WTC11 (cell line): ENCODE results near the gene PLXDC2. TPM values are rescaled to one million over a fixed set of nuclear protein-coding genes. Genes with fewer than 3 reads are reported as not detected.

Source experiments
- ATAC-seq: fragments of 200-7000 bp; cut with Tn5 transposase; 2 replicates; pipeline ENCODE4 v1.10.0; 2021; ENCODE audit warnings: mild to moderate bottlenecking, moderate library complexity
- CTCF ChIA-PET: fragments of 300-600 bp; sonication (Branson Sonifier 250); formaldehyde crosslinking; loops from one replicate; lab custom pipeline; 2021; ENCODE audit warnings: antibody characterized with exemption; lab: Charles Lee
- POLR2A ChIA-PET: fragments of 350-600 bp; sonication (Branson Sonifier 250); formaldehyde crosslinking; loops from one replicate; lab custom pipeline; 2021; ENCODE audit warnings: antibody characterized with exemption; lab: Charles Lee
- DNase-seq: peaks from one replicate; pipeline ENCODE4 v3.0.0; 2021; ENCODE audit warnings: low spot score
- H3K27ac Mint-ChIP-seq: 2 replicates; pipeline ENCODE4 v1.8.0; 2021; ENCODE audit warnings: mixed read lengths
- H3K27me3 Mint-ChIP-seq: 2 replicates; pipeline ENCODE4 v1.8.0; 2021; ENCODE audit warnings: low read depth, mild to moderate bottlenecking, moderate library complexity, mixed read lengths
- H3K36me3 Mint-ChIP-seq: 2 replicates; pipeline ENCODE4 v1.8.0; 2021; ENCODE audit warnings: mixed read lengths
- H3K4me1 Mint-ChIP-seq: 2 replicates; pipeline ENCODE4 v1.8.0; 2022; ENCODE audit warnings: mixed read lengths
- H3K4me3 Mint-ChIP-seq: 2 replicates; pipeline ENCODE4 v1.8.0; 2021; ENCODE audit warnings: mild to moderate bottlenecking, moderate library complexity, mixed read lengths
- H3K9me3 Mint-ChIP-seq: 2 replicates; pipeline ENCODE4 v1.8.0; 2021; ENCODE audit warnings: mixed read lengths
- ATF2 ChIP-seq: sonication (generic); formaldehyde crosslinking; IDR thresholded peaks from 2 replicates; pipeline ENCODE4 v1.8.1; 2022; ENCODE audit warnings: low read depth, missing genetic modification reagents, borderline replicate concordance
- CBFB ChIP-seq: sonication (generic); formaldehyde crosslinking; IDR thresholded peaks from 2 replicates; pipeline ENCODE4 v1.8.1; 2022; ENCODE audit warnings: mild to moderate bottlenecking, low read depth, missing genetic modification reagents
- CREB1 ChIP-seq: sonication (generic); formaldehyde crosslinking; IDR thresholded peaks from 2 replicates; pipeline ENCODE4 v1.8.0; 2023; ENCODE audit warnings: mild to moderate bottlenecking, missing genetic modification reagents
- ETV6 ChIP-seq: sonication (generic); formaldehyde crosslinking; IDR thresholded peaks from 2 replicates; pipeline ENCODE4 v1.8.1; 2022; ENCODE audit warnings: mild to moderate bottlenecking, missing genetic modification reagents
- GRHL2 ChIP-seq: fragments of 250-450 bp; sonication (Bioruptor Pico); IDR thresholded peaks from 2 replicates; pipeline ENCODE4 v1.8.0; 2022; ENCODE audit warnings: mild to moderate bottlenecking, moderate library complexity; ENCODE audit not compliant: insufficient replicate concordance, severe bottlenecking
- HMGXB4 ChIP-seq: sonication (generic); formaldehyde crosslinking; IDR thresholded peaks from 2 replicates; pipeline ENCODE4 v1.8.1; 2023; ENCODE audit warnings: mild to moderate bottlenecking, moderate library complexity, missing genetic modification reagents
- KAT7 ChIP-seq: sonication (generic); formaldehyde crosslinking; IDR thresholded peaks from 2 replicates; pipeline ENCODE4 v1.8.1; 2023; ENCODE audit warnings: missing genetic modification reagents, mild to moderate bottlenecking, borderline replicate concordance
- NFATC4 ChIP-seq: fragments of 250-450 bp; sonication (Bioruptor Pico); IDR thresholded peaks from 2 replicates; pipeline ENCODE4 v1.9.0; 2021; ENCODE audit warnings: mild to moderate bottlenecking
- NFE2L1 ChIP-seq: sonication (generic); formaldehyde crosslinking; IDR thresholded peaks from 2 replicates; pipeline ENCODE4 v1.8.1; 2023; ENCODE audit warnings: missing genetic modification reagents
- NFYB ChIP-seq: sonication (generic); formaldehyde crosslinking; conservative IDR thresholded peaks from 2 replicates; pipeline ENCODE4 v1.8.0; 2022; ENCODE audit warnings: low read depth, missing genetic modification reagents
- NR3C1 ChIP-seq: sonication (generic); formaldehyde crosslinking; conservative IDR thresholded peaks from 2 replicates; pipeline ENCODE4 v1.8.1; 2023; ENCODE audit warnings: low read depth, mild to moderate bottlenecking, missing genetic modification reagents
- PRDM15 ChIP-seq: sonication (generic); formaldehyde crosslinking; IDR thresholded peaks from 2 replicates; pipeline ENCODE4 v1.8.0; 2022; ENCODE audit warnings: missing genetic modification reagents
- RORB ChIP-seq: fragments of 250-450 bp; sonication (Bioruptor Pico); IDR thresholded peaks from 2 replicates; pipeline ENCODE4 v1.9.0; 2021; ENCODE audit warnings: mild to moderate bottlenecking
- SMAD4 ChIP-seq: sonication (generic); formaldehyde crosslinking; IDR thresholded peaks from 2 replicates; pipeline ENCODE4 v1.8.0; 2022; ENCODE audit warnings: mild to moderate bottlenecking, missing genetic modification reagents
- TP53 ChIP-seq: sonication (generic); formaldehyde crosslinking; IDR thresholded peaks from 2 replicates; pipeline ENCODE4 v1.8.1; 2023; ENCODE audit warnings: mild to moderate bottlenecking, missing genetic modification reagents
- ZNF281 ChIP-seq: sonication (generic); formaldehyde crosslinking; IDR thresholded peaks from 2 replicates; pipeline ENCODE4 v1.8.0; 2023; ENCODE audit warnings: mild to moderate bottlenecking, missing genetic modification reagents
- ZNF317 ChIP-seq: sonication (generic); formaldehyde crosslinking; IDR thresholded peaks from 2 replicates; pipeline ENCODE4 v1.8.1; 2023; ENCODE audit warnings: low read depth, mild to moderate bottlenecking, moderate library complexity, missing genetic modification reagents, borderline replicate concordance
- total RNA-seq: library from RNA; stranded (reverse); gene quantifications from 3 replicates; pipeline ENCODE4 v1.2.3, GENCODE V29; 2021
- TF ChIP-seq, protein P1 (sequence below): sonication (generic); formaldehyde crosslinking; IDR thresholded peaks from 2 replicates; pipeline ENCODE4 v1.8.1; 2023; ENCODE audit warnings: mild to moderate bottlenecking, missing genetic modification reagents
- TF ChIP-seq, protein P2 (sequence below): sonication (generic); formaldehyde crosslinking; IDR thresholded peaks from 2 replicates; pipeline ENCODE4 v1.8.0; 2022; ENCODE audit warnings: mild to moderate bottlenecking, missing genetic modification reagents
- TF ChIP-seq, protein P3 (sequence below): sonication (generic); formaldehyde crosslinking; IDR thresholded peaks from 2 replicates; pipeline ENCODE4 v1.8.0; 2023; ENCODE audit warnings: missing genetic modification reagents

PLXDC2 gene
- total RNA-seq, 1 experiment from 2014 or later, result 31.7 TPM

- TF ChIP-seq PRDM15 (CRISPR knock-in tag) (no peak), ZNF317 (CRISPR knock-in tag) (no peak), ATF2 (CRISPR knock-in tag) (no peak)
- TF ChIP-seq, protein P1, sequence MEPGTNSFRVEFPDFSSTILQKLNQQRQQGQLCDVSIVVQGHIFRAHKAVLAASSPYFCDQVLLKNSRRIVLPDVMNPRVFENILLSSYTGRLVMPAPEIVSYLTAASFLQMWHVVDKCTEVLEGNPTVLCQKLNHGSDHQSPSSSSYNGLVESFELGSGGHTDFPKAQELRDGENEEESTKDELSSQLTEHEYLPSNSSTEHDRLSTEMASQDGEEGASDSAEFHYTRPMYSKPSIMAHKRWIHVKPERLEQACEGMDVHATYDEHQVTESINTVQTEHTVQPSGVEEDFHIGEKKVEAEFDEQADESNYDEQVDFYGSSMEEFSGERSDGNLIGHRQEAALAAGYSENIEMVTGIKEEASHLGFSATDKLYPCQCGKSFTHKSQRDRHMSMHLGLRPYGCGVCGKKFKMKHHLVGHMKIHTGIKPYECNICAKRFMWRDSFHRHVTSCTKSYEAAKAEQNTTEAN (CRISPR knock-in tag), result no peak
- TF ChIP-seq, all 79 proteins: peak for 0
Observed at GRCh38 chr10:20058135-20058534, 241.9 kb downstream of the PLXDC2 start (continued).

- no peak for DNase-seq
- no peak overlapping the region for H3K4me3 Mint-ChIP-seq
- peaks cover 20% of the 10 kb centered on the region for H3K36me3 Mint-ChIP-seq
- ATAC-seq, result no peak
- H3K27ac Mint-ChIP-seq, result no peak overlapping the region; the same call in 1 of the 2 replicates
- peaks cover 12% of the 10 kb centered on the region for H3K9me3 Mint-ChIP-seq
- TF ChIP-seq, protein P2, sequence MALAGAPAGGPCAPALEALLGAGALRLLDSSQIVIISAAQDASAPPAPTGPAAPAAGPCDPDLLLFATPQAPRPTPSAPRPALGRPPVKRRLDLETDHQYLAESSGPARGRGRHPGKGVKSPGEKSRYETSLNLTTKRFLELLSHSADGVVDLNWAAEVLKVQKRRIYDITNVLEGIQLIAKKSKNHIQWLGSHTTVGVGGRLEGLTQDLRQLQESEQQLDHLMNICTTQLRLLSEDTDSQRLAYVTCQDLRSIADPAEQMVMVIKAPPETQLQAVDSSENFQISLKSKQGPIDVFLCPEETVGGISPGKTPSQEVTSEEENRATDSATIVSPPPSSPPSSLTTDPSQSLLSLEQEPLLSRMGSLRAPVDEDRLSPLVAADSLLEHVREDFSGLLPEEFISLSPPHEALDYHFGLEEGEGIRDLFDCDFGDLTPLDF, result no peak
- TF ChIP-seq SMAD4 (no peak), NFYB (CRISPR knock-in tag) (no peak), HMGXB4 (CRISPR knock-in tag) (no peak), NFE2L1 (CRISPR knock-in tag) (no peak)
- TF ChIP-seq, protein P3, sequence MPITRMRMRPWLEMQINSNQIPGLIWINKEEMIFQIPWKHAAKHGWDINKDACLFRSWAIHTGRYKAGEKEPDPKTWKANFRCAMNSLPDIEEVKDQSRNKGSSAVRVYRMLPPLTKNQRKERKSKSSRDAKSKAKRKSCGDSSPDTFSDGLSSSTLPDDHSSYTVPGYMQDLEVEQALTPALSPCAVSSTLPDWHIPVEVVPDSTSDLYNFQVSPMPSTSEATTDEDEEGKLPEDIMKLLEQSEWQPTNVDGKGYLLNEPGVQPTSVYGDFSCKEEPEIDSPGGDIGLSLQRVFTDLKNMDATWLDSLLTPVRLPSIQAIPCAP (CRISPR knock-in tag), result no peak
- POLR2A ChIA-PET, result no interaction called here
- CTCF ChIA-PET, result no interaction called here
- H3K27me3 Mint-ChIP-seq, result no peaks in the 10 kb centered on the region
- peaks cover 15% of the 10 kb centered on the region for H3K4me1 Mint-ChIP-seq
Observed at GRCh38 chr10:20059084-20059835, 243.0 kb downstream of the PLXDC2 start.

DNA sequence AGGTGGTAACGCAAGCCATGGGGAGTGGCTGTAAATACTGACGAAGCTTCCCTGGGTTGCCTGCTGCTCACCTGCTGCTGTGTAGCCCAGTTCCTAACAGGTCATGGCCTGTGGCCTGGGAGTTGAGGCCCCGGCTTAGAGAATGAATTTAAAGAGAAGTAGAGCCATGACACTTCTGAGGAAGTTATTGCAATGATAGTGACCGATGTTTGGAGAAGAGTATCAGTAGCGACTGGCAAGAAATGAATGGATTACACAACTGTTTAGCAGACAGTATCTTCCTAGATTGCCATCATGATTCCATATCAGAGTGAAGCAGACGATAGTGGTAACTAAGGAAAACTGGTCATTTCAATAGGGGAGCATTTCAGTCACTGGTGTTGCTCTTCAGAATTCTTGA lies 249.6 kb downstream of the PLXDC2 start:
- H3K4me1 Mint-ChIP-seq, result no peaks in the 10 kb centered on the region
- H3K9me3 Mint-ChIP-seq, result peaks cover 27% of the 10 kb centered on the region
- no peak overlapping the region for H3K27ac Mint-ChIP-seq
- no peak for DNase-seq
- H3K27me3 Mint-ChIP-seq, result no peaks in the 10 kb centered on the region
- ATAC-seq, result no peak; the same call in 1 of the 2 replicates
- no peak overlapping the region for H3K4me3 Mint-ChIP-seq
- H3K36me3 Mint-ChIP-seq, result peaks cover 36% of the 10 kb centered on the region
- POLR2A ChIA-PET, result no interaction called here
- CTCF ChIA-PET, result no interaction called here
- TF ChIP-seq NFATC4, result no peak
- TF ChIP-seq KAT7 (CRISPR knock-in tag), result no peak
- no peak for TF ChIP-seq NR3C1 (CRISPR knock-in tag)
- TF ChIP-seq GRHL2 (CRISPR knock-in tag), result no peak
- no peak for TF ChIP-seq CREB1 (CRISPR knock-in tag)
- TF ChIP-seq ETV6, result no peak
- no peak for TF ChIP-seq TP53 (CRISPR knock-in tag)
- TF ChIP-seq RORB (CRISPR knock-in tag), result no peak
- TF ChIP-seq CBFB, result no peak
- no peak for TF ChIP-seq ZNF281 (CRISPR knock-in tag)
- TF ChIP-seq SMAD4, result no peak
